Kidney (tissue), 14 donors: Measurements from ENCODE around the gene WTAP. TPM values are rescaled to one million over a fixed set of nuclear protein-coding genes. Genes with fewer than 3 reads are reported as not detected.
"Not testable (repeated sequence)": the region's sequence is repeated elsewhere in the genome, so short reads cannot be mapped to it uniquely, and the experiment has no call there.

ENCODE experiments used
- DNase-seq, 5 donors: peaks; one replicate each; pipeline ENCODE4 v3.0.0-alpha.2; 2013 to 2020
- FAIRE-seq: peaks from 2 replicates; lab custom pipeline; 2012; peaks lifted over from hg19 to GRCh38; lab: Jason Lieb, UNC
- H3K27ac ChIP-seq, 2 donors: one replicate each; pipeline ENCODE4 v1.7.0; 2013; ENCODE audit warnings: low read depth in 2 of 2, low read length in 2 of 2, inconsistent platforms in 1 of 2
- H3K27me3 ChIP-seq: one replicate; pipeline ENCODE4 v1.7.1; 2013; ENCODE audit warnings: low read length, inconsistent platforms; ENCODE audit not compliant: control insufficient read depth, insufficient read depth
- H3K36me3 ChIP-seq, 3 donors: one replicate each; pipeline versions ENCODE4 v1.7.0 to v1.7.1; 2013; ENCODE audit warnings: low read length in 3 of 3, control low read depth in 1 of 3, inconsistent platforms in 1 of 3; ENCODE audit not compliant: insufficient read depth in 3 of 3, control insufficient read depth in 2 of 3
- H3K4me1 ChIP-seq, 3 donors: one replicate each; pipeline versions ENCODE4 v1.7.0 to v1.7.1; 2013; ENCODE audit warnings: low read length in 3 of 3, inconsistent platforms in 1 of 3, low read depth in 1 of 3; ENCODE audit not compliant: control insufficient read depth in 2 of 3, insufficient read depth in 2 of 3
- H3K4me3 ChIP-seq, 3 donors: one replicate each; pipeline versions ENCODE4 v1.7.0 to v1.8.1; 2013; ENCODE audit warnings: low read length in 3 of 3, control low read depth in 1 of 3, inconsistent platforms in 1 of 3
- H3K9ac ChIP-seq, 3 donors: one replicate each; pipeline versions ENCODE4 v1.7.0 to v1.7.1; 2013; ENCODE audit warnings: low read length in 3 of 3, control low read depth in 1 of 3, inconsistent platforms in 1 of 3
- H3K9me3 ChIP-seq, 3 donors: one replicate each; pipeline versions ENCODE4 v1.7.0 to v1.7.1; 2013; ENCODE audit warnings: low read length in 3 of 3, control low read depth in 1 of 3, inconsistent platforms in 1 of 3; ENCODE audit not compliant: control insufficient read depth in 2 of 3, insufficient read depth in 1 of 3
- intact Hi-C: fragments of 100-400 bp; cut with DNase I; formaldehyde crosslinking; loops from one replicate; pipeline ENCODE4 v1.11.1; 2022
- polyA plus RNA-seq: library from polyadenylated mRNA; stranded (reverse); fragments of 350-450 nt; fragmentation: Illumina TruSeq; extraction: RNeasy Lipid Tissue Mini Kit (QIAGEN cat#74804); gene quantifications from one replicate; pipeline ENCODE4 v1.2.3, GENCODE V29; 2014; ENCODE audit warnings: low read depth, low replicate concordance; ENCODE audit not compliant: insufficient read depth
- total RNA-seq: library from RNA; stranded (reverse); fragmentation: NEBNext Ultra II Directional; extraction: Animal tissue kit (Norgen Biotek cat#: 25700); gene quantifications from one replicate; pipeline ENCODE4 v1.2.1, GENCODE V29; 2021
- TF ChIP-seq, protein P1 (sequence below): IDR thresholded peaks from 3 replicates; pipeline ENCODE4 v1.5.1; 2012; ENCODE audit warnings: mild to moderate bottlenecking, moderate library complexity, borderline replicate concordance; ENCODE audit not compliant: insufficient read depth; ENCODE audit errors: extremely low read depth
- donor health status: control.
- donor health status: control.
- donor health status: control.
- donor health status: control.
- donor health status: control.
- donor health status: DM: yes; HTN: yes; CAD: no.
- donor health status: Normal renal cell carcinoma (clear cell type).

WTAP gene
- total and polyA plus RNA-seq, 2 donors from 2014 or later: 63.5 to 108 TPM

DNA sequence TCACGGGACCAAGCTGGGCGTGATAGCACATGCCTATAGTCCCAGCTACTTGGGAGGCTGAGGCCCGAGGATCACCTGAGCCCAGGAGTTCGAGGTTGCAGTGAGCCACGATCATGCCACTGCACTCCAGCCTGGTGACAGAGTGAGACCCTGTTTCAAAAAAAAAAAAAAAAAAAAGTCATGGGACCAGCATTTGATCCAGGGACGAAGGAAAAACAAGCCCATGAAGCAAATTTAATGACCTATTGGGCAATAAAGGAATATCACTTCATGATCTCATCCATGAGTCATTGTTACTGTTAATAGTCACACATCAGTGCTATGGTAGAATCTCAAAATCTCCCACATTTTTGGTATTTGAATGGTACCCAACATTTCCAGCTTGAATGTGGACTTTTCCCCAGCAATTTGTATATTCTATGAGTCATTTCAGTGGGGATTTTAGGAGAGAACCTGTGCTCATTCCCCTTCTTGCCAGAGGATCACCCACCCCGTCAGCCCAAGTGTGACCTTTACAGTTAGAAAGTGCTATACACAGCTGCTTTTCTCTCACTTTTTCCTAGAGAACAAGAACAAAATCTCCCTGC lies 25.8 kb upstream of the WTAP start:
- FAIRE-seq: peak; percentile 55
- Histone ChIP-seq H3K27me3 (no peaks in the 10 kb centered on the region), H3K4me3 (no peak overlapping the region), H3K36me3 (no peaks in the 10 kb centered on the region), H3K9me3 (peaks cover 0 to 4% (median 0%) of the 10 kb centered on the region in 3 donors), H3K9ac (peak overlapping the region in 1 of 3 donors; percentile 12), H3K4me1 (no peaks in the 10 kb centered on the region), H3K27ac (peak overlapping the region in 1 of 2 donors; percentile 86)
- intact Hi-C loops: no loop called here
- TF ChIP-seq, protein P1, sequence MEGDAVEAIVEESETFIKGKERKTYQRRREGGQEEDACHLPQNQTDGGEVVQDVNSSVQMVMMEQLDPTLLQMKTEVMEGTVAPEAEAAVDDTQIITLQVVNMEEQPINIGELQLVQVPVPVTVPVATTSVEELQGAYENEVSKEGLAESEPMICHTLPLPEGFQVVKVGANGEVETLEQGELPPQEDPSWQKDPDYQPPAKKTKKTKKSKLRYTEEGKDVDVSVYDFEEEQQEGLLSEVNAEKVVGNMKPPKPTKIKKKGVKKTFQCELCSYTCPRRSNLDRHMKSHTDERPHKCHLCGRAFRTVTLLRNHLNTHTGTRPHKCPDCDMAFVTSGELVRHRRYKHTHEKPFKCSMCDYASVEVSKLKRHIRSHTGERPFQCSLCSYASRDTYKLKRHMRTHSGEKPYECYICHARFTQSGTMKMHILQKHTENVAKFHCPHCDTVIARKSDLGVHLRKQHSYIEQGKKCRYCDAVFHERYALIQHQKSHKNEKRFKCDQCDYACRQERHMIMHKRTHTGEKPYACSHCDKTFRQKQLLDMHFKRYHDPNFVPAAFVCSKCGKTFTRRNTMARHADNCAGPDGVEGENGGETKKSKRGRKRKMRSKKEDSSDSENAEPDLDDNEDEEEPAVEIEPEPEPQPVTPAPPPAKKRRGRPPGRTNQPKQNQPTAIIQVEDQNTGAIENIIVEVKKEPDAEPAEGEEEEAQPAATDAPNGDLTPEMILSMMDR: no peak
- no peak for DNase-seq

- H3K4me1 ChIP-seq, H3K9ac ChIP-seq, H3K27me3 ChIP-seq, FAIRE-seq, H3K36me3 ChIP-seq, H3K9me3 ChIP-seq, H3K4me3 ChIP-seq, H3K27ac ChIP-seq, DNase-seq, intact Hi-C loops: not testable (repeated sequence)
Observed at GRCh38 chr6:159710603-159711002, 16.7 kb upstream of the WTAP start.

GRCh38 chr6:159712389-159712788 lies 14.9 kb upstream of the WTAP start:
- H3K36me3 ChIP-seq, intact Hi-C loops, H3K9me3 ChIP-seq, H3K27me3 ChIP-seq, H3K9ac ChIP-seq, H3K4me1 ChIP-seq, H3K4me3 ChIP-seq, DNase-seq, FAIRE-seq, H3K27ac ChIP-seq: not testable (repeated sequence)

DNA sequence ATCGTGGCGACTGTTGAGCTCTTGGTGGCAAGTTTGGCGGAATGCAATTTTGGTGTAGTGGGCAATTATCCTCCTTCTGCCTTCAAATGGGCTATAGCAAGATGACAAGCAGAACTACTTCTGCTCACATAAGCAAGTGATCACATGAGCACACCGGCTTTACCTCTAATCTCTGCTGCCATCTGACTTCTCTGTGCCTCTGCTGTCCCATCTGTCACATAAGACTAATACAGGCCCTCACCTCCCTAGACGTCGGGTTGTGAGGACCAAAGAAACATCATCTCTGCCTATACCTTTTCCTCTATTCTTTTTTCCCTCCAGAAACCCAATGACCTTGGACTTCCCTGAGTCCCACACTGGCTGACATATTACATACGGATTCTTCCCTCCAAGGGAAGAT lies 13.3 kb upstream of the WTAP start:
- no peaks in the 10 kb centered on the region for H3K4me1 ChIP-seq

More for the DNA sequence above, 13.3 kb upstream of the WTAP start:
- TF ChIP-seq, protein P1: no peak
- H3K36me3 ChIP-seq: no peaks in the 10 kb centered on the region
- no peak overlapping the region for H3K9ac ChIP-seq
- DNase-seq (no peak), FAIRE-seq (no peak)
- no peak overlapping the region for H3K4me3 ChIP-seq
- no peaks in the 10 kb centered on the region for H3K27me3 ChIP-seq
- intact Hi-C loops: no loop called here
- no peaks in the 10 kb centered on the region for H3K9me3 ChIP-seq
- no peak overlapping the region for H3K27ac ChIP-seq
